ENCODE measurements around the gene ZFP36L2. TPM values are rescaled to one million over a fixed set of nuclear protein-coding genes. Genes with fewer than 3 reads are reported as not detected.

ZFP36L2 gene
- total and polyA plus RNA-seq, 9 of the 15 experiments (the other 6 are each of a cell fraction or from before 2014, with no cell fraction given): 4.1 to 60.6 (median 20.3) TPM

DNA sequence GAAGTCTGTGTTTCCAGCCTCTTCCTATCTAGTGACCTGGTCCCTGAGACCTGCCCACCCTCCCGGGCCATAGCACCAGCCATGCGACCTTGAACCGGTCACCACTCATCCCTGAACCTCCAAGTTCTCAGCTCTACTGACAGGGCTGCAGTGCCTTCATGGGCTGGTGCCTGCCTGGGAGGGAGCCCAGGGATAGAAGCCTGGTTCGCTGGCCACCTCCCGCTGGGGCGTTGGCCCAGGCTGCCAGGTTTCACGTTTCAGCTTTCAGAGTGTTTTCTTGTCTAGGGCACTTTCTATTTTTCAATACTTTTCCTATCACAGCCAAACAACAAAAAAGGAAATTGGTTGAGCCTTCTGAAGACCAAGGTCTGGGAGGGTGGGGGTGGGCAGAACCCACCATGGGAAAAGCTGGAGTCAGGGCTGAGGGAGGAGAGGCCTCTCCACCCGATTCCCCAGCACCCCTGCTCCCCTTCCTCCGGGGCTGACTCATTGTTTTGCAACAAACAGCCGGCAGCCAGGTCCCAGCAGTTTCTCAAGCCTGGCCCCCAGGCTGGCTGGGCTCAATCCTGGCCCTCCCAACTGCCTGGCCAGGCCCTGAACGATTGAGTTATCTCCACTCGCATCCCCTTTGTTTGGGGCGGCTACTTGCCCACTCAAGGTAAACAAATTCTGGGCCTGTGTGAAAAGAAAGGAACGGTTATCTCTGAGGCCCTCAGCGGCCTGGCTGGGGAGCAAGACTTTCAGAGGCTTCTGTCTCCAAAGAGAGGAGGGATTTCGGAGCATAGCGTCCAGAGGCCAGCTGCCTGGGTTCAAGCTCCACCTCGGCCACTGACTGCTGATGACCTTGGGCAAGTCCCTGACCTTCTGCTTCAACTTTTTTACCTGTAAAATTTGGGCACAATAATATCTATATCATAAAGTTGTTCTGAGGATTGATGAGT, 47.5 kb downstream of the ZFP36L2 start (continued):
- TF ChIP-seq TBP (optimal IDR thresholded peaks at IDR 0.05; ENCODE audit: low read depth, low read length) (peak; percentile 60), PML (IDR thresholded peaks at IDR 0.05; ENCODE audit: low read length) (peak; percentile 72; the same call in 1 of the 2 replicates), ZNF324 (CRISPR knock-in tag; IDR thresholded peaks at IDR 0.05) (no peak), ZNF175 (CRISPR knock-in tag; IDR thresholded peaks at IDR 0.05; ENCODE audit: low read depth) (peak; percentile 80), HES1 (IDR thresholded peaks at IDR 0.05; ENCODE audit: low read depth) (no peak), IRF1 (CRISPR knock-in tag; IDR thresholded peaks at IDR 0.05; ENCODE audit: borderline replicate concordance) (no peak), MAFK (IDR thresholded peaks at IDR 0.05; ENCODE audit: low read length) (peak; percentile 58; the same call in 1 of the 2 replicates), TFAM (CRISPR knock-in tag; conservative IDR thresholded peaks at IDR 0.05) (no peak), NEUROD1 (IDR thresholded peaks at IDR 0.05; ENCODE audit: borderline replicate concordance, low read depth, low read length, partially characterized antibody) (peak; percentile 71), PHTF2 (CRISPR knock-in tag; IDR thresholded peaks at IDR 0.05) (no peak), ZNF79 (CRISPR knock-in tag; IDR thresholded peaks at IDR 0.05; ENCODE audit: low read depth) (no peak), MAX (CRISPR knock-in tag; IDR thresholded peaks at IDR 0.05) (peak; percentile 30; the same call in 1 of the 2 replicates), SMAD3 (CRISPR knock-in tag; conservative IDR thresholded peaks at IDR 0.05) (no peak; the same call in 1 of the 2 replicates), ZFPM2 (CRISPR knock-in tag; IDR thresholded peaks at IDR 0.05) (no peak), JUNB (CRISPR knock-in tag; conservative IDR thresholded peaks at IDR 0.05) (no peak; the same call in 1 of the 2 replicates), ZNF224 (CRISPR knock-in tag; IDR thresholded peaks at IDR 0.05) (no peak), RBM34 (IDR thresholded peaks at IDR 0.05; ENCODE audit: borderline replicate concordance, insufficient read depth, low read length) (no peak), ZFP30 (CRISPR knock-in tag; IDR thresholded peaks at IDR 0.05; ENCODE audit: borderline replicate concordance) (no peak)
- TF ChIP-seq, protein P1, sequence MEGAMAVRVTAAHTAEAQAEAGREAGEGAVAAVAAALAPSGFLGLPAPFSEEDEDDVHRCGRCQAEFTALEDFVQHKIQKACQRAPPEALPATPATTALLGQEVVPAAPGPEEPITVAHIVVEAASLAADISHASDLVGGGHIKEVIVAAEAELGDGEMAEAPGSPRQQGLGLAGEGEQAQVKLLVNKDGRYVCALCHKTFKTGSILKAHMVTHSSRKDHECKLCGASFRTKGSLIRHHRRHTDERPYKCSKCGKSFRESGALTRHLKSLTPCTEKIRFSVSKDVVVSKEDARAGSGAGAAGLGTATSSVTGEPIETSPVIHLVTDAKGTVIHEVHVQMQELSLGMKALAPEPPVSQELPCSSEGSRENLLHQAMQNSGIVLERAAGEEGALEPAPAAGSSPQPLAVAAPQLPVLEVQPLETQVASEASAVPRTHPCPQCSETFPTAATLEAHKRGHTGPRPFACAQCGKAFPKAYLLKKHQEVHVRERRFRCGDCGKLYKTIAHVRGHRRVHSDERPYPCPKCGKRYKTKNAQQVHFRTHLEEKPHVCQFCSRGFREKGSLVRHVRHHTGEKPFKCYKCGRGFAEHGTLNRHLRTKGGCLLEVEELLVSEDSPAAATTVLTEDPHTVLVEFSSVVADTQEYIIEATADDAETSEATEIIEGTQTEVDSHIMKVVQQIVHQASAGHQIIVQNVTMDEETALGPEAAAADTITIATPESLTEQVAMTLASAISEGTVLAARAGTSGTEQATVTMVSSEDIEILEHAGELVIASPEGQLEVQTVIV (CRISPR knock-in tag; IDR thresholded peaks at IDR 0.05; ENCODE audit: borderline replicate concordance): no peak
- TF ChIP-seq, protein P2, sequence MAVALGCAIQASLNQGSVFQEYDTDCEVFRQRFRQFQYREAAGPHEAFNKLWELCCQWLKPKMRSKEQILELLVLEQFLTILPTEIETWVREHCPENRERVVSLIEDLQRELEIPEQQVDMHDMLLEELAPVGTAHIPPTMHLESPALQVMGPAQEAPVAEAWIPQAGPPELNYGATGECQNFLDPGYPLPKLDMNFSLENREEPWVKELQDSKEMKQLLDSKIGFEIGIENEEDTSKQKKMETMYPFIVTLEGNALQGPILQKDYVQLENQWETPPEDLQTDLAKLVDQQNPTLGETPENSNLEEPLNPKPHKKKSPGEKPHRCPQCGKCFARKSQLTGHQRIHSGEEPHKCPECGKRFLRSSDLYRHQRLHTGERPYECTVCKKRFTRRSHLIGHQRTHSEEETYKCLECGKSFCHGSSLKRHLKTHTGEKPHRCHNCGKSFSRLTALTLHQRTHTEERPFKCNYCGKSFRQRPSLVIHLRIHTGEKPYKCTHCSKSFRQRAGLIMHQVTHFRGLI (CRISPR knock-in tag; IDR thresholded peaks at IDR 0.05): no peak; the same call in 1 of the 2 replicates

Measured in K562 (cell line).